ENCODE results near the gene DNAH9.
"Not testable (repeated sequence)": the region's sequence is repeated elsewhere in the genome, so short reads cannot be mapped to it uniquely, and the experiment has no call there.

Gene DNAH9

GRCh38 chr17:11921296-11921695 is 323.0 kb downstream of the DNAH9 start:
- DNase-seq (ENCODE audit: low read depth), result no peak

- DNase-seq (ENCODE audit: low read depth), result no peak
These were observed 324.4 kb downstream of the DNAH9 start for GRCh38 chr17:11922638-11923037.

- DNase-seq (ENCODE audit: low read depth), result no peak
These were observed 325.8 kb downstream of the DNAH9 start for GRCh38 chr17:11924076-11924475.

GRCh38 chr17:11925262-11926021 is 327.2 kb downstream of the DNAH9 start:
- DNase-seq (ENCODE audit: low read depth), result no peak

GRCh38 chr17:11928436-11928835 is 330.2 kb downstream of the DNAH9 start:
- DNase-seq (ENCODE audit: low read depth), result no peak

- no peak for DNase-seq (ENCODE audit: low read depth)
These were observed 334.1 kb downstream of the DNAH9 start for GRCh38 chr17:11932337-11932898.

DNA sequence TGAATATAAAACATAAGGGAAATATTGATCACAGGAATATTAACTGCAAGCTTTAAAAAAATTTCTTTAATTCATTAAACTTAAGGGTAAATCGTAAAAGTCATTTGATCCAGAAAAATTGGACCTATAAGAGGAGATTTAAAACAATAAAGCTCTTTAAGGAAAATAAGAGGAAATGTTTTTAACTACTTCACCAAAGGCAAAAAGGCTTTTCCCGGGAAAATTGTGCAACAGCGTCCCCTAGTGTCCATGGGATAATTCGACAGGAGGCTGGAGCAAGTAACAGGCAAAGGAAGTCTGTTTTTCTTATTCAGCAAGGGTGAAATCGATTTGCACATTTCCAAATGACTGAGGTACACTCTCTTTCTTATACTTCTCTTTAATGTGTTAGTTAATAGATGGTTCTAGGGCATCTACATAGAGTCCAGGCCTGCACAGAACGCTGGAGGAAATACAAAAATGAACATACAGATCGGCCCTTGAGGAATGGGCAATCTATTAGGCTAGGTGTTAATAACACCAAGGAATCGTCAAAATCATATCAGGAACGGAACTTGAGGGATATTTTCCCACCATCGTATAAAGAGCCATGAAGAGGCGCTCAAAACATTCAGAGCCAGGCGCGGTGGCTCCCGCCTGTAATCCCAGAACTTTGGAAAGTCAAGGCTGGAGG is 337.6 kb downstream of the DNAH9 start:
- no peak for DNase-seq (ENCODE audit: low read depth)

GRCh38 chr17:11940904-11941303 is 342.6 kb downstream of the DNAH9 start:
- no peak for DNase-seq (ENCODE audit: low read depth)

DNA sequence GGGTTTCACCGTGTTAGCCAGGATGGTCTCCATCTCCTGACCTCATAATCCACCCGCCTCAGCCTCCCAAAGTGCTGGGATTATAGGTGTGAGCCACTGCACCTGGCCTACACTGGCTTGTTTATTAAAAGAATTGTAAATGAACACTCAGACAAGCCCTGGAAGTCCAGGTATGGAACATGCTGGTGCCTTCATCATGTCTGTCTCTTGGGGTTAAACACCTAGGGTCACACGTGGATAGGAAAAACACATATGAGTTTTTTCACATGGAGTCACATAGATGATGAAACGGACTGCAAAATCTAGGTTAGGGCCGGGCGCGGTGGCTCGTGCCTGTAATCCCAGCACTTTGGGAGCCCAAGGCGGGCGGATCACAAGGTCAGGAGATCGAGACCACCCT is 344.8 kb downstream of the DNAH9 start:
- DNase-seq (ENCODE audit: low read depth), result not testable (repeated sequence)

- DNase-seq (ENCODE audit: low read depth), result no peak
These were observed 345.6 kb downstream of the DNAH9 start for GRCh38 chr17:11943759-11944347.

DNA sequence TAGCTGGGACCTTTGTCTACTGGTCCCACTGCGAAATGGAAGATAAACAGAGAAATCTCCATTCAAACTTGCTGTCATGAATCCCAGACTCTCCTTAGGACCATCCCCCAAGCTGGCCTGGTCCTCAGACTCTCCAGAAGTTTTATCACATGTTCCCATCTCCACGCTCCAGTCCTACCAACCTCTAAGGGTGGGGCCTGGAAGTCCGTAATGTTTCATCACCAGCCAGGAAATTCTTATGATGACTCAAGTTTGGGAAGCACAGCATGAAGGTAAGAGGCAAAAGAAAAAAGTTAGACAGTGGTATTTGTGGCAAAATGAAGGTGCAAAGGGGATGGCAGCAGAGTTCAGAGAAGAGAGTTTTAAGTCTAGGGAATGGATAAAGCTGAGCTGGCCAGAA is 346.3 kb downstream of the DNAH9 start:
- DNase-seq (ENCODE audit: low read depth), result no peak

DNA sequence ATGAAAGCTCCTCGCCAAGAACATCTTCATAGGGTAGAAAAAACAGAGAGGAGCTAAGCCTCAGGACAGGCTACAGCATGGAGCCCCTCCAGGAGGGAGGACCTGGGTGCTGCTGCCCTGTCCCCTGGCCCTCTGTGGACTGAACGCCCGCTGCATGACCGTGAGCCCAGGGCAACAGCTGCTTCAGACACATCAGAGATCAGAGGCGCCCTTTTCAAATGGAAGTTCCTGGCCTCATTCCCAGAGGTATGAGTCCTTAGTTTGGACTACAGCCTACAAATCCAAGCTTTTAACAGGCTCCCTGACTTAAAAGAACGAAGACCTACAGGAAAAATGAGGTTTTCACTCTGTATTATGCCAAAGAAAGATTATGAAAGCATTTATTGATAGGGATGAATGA is 350.5 kb downstream of the DNAH9 start:
- DNase-seq (ENCODE audit: low read depth), result no peak

- not testable (repeated sequence) for DNase-seq (ENCODE audit: low read depth)
These were observed 351.3 kb downstream of the DNAH9 start for GRCh38 chr17:11949571-11949970.

- DNase-seq (ENCODE audit: low read depth), result no peak
These were observed 352.7 kb downstream of the DNAH9 start for GRCh38 chr17:11950771-11951519.

GRCh38 chr17:11952610-11953009 is 354.3 kb downstream of the DNAH9 start:
- no peak for DNase-seq (ENCODE audit: low read depth)

DNA sequence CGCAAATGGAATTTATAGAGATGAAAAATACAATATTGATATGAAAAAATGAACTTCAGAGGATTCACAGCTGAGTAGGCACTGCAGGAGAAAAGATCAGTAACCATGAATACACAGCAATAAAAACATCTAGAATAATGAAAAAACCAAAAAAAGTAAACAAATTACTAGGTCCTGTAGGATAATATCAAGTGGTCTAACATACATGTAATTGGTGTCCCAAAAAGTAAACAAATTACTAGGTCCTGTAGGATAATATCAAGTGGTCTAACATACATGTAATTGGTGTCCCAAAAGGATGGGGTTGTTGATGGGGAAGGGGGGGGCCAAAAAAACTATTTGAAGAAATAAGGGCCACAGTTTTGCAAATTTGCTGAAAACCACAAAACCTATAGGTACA is 355.7 kb downstream of the DNAH9 start:
- no peak for DNase-seq (ENCODE audit: low read depth)

GRCh38 chr17:11954936-11955335 is 356.7 kb downstream of the DNAH9 start:
- no peak for DNase-seq (ENCODE audit: low read depth)

GRCh38 chr17:11969565-11969964 is 371.3 kb downstream of the DNAH9 start:
- DNase-seq (ENCODE audit: low read depth), result no peak

GRCh38 chr17:11972741-11973140 is 374.5 kb downstream of the DNAH9 start:
- not testable (repeated sequence) for DNase-seq (ENCODE audit: low read depth)

DNA sequence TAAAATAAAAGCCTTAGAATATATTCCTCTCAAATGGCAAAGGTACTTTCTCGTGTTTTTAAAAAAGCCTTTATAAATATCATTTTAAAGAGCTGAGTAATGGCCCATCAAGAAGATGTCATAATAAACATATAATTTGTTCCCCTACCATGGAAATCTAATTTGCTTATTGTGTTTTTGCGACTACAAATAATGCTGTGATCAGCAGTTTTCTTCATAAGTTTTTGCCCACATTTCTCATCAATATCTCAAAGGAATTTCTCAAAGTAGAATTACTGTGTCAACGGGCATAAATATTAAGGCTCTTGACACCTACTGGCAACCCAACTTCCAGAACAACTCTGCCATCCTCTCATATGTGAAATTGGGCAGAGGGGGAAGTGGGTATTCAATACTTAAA is 381.5 kb downstream of the DNAH9 start:
- DNase-seq (ENCODE audit: low read depth), result no peak

DNA sequence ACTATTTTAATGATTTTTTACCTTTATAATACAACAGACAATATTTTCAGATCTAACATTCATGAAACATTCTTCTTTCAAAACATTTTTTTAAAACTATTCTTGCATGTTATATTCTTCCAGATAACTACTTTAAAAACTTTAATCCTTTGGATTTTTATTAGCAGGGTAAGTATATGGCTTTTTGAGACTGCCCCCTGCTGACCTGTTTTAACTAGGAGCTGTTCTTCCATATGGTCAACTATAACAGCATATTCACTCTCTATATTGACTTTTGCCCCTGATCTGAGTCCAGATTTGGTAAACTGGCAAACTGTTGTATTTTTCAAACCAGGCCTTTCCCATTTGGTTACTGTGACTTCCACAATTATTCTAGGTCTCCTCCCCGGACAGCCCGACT is 382.5 kb downstream of the DNAH9 start:
- peak; percentile 7 for DNase-seq (ENCODE audit: low read depth)

DNA sequence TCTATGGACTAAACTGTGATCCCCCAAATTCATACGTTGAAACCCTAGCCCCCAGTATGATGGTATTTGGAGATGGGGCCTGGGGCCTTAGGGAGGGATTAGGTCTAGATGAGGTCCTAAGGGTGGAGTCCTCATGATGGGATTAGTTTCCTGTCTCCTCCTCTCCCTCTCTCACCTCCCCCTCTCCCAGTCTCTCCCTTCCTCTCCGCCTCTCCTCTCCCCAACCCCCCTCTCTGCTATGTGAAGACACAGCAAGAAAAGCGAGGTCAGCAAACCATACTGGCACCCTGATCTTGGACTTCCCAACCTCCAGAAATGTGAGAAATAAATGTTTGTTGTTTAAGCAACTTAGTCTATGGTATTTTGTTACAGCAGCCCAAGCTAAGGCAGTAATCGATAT is 383.6 kb downstream of the DNAH9 start:
- DNase-seq (ENCODE audit: low read depth), result no peak
